Retinal pigment epithelial cell (primary cell): Measurements from ENCODE around the gene PIK3C3.

ENCODE experiments used
- DNase-seq: peaks from one replicate; pipeline ENCODE4 v3.0.0-alpha.2; 2010; ENCODE audit warnings: low read depth
- H3K4me3 ChIP-seq: 2 replicates; pipeline ENCODE4 v1.5.1; 2011; ENCODE audit warnings: mild to moderate bottlenecking, low read length, control low read depth, moderate library complexity
- TF ChIP-seq, protein P1 (sequence below): conservative IDR thresholded peaks from 2 replicates; pipeline ENCODE4 v1.5.1; 2011; ENCODE audit warnings: low read depth, low read length, control low read depth, inconsistent platforms

PIK3C3 gene

GRCh38 chr18:42067518-42067917, 112.5 kb downstream of the PIK3C3 start:
- no peak for DNase-seq
- H3K4me3 ChIP-seq: no peak overlapping the region
- TF ChIP-seq, protein P1, sequence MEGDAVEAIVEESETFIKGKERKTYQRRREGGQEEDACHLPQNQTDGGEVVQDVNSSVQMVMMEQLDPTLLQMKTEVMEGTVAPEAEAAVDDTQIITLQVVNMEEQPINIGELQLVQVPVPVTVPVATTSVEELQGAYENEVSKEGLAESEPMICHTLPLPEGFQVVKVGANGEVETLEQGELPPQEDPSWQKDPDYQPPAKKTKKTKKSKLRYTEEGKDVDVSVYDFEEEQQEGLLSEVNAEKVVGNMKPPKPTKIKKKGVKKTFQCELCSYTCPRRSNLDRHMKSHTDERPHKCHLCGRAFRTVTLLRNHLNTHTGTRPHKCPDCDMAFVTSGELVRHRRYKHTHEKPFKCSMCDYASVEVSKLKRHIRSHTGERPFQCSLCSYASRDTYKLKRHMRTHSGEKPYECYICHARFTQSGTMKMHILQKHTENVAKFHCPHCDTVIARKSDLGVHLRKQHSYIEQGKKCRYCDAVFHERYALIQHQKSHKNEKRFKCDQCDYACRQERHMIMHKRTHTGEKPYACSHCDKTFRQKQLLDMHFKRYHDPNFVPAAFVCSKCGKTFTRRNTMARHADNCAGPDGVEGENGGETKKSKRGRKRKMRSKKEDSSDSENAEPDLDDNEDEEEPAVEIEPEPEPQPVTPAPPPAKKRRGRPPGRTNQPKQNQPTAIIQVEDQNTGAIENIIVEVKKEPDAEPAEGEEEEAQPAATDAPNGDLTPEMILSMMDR: no peak

DNA sequence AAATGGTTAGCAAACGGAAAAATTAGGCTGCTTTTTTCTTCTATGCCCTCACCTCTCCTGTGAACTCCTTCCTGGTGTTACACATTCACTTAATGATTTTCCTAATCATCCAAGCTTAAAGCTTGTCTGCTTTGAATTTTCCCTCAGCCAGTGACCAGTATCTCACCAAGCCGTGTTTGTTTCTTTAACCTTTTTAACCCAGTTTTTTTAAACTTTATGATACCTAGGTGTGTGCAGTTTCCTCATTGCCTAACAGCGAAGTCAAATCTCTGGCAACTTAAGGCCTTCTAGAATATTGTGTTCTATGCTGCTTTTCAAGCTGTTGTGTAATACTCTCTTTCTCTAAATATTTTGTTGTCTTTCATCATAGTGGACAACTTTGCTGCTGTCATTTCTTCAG, 113.0 kb downstream of the PIK3C3 start:
- H3K4me3 ChIP-seq: no peak overlapping the region
- no peak for DNase-seq
- TF ChIP-seq, protein P1: no peak

DNA sequence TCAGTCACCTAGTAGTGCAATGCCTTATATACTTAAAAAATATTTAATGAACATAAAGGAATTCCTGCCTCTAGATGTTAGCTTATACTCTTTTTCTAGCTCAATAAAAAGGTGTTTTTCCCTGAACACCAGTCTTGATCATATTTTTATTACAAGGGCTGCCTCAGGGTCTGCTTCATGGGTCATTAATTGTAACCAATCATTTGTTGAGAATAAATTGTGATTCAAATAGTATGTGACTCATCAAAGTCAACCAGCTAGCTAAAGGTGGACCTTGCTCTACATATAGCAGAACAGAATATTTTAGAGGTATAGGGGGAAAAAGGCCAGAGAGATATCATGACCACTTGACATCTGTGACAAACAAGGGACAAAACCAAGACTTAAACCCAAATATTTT, 114.0 kb downstream of the PIK3C3 start:
- H3K4me3 ChIP-seq: no peak overlapping the region
- no peak for DNase-seq
- TF ChIP-seq, protein P1: no peak

- no peak for DNase-seq
- TF ChIP-seq, protein P1: no peak
- no peak overlapping the region for H3K4me3 ChIP-seq
Measured at GRCh38 chr18:42072407-42072806, 117.4 kb downstream of the PIK3C3 start.

- H3K4me3 ChIP-seq: no peak overlapping the region
- TF ChIP-seq, protein P1: no peak
- no peak for DNase-seq
Measured at GRCh38 chr18:42074704-42075103, 119.7 kb downstream of the PIK3C3 start.

- DNase-seq: no peak
- TF ChIP-seq, protein P1: no peak
- H3K4me3 ChIP-seq: no peak overlapping the region
Measured at GRCh38 chr18:42078711-42079110, 123.7 kb downstream of the PIK3C3 start.

- no peak overlapping the region for H3K4me3 ChIP-seq
- no peak for DNase-seq
- TF ChIP-seq, protein P1: no peak
Measured at GRCh38 chr18:42080340-42080739, 125.3 kb downstream of the PIK3C3 start.
